ENCODE measurements around the gene LIG3. TPM values are rescaled to one million over a fixed set of nuclear protein-coding genes. Genes with fewer than 3 reads are reported as not detected.

The LIG3 gene
- total and polyA plus RNA-seq, 2 of the 13 experiments (the other 11 are each of a cell fraction or from before 2014, with no cell fraction given), result 34.4 to 36.2 TPM

DNA sequence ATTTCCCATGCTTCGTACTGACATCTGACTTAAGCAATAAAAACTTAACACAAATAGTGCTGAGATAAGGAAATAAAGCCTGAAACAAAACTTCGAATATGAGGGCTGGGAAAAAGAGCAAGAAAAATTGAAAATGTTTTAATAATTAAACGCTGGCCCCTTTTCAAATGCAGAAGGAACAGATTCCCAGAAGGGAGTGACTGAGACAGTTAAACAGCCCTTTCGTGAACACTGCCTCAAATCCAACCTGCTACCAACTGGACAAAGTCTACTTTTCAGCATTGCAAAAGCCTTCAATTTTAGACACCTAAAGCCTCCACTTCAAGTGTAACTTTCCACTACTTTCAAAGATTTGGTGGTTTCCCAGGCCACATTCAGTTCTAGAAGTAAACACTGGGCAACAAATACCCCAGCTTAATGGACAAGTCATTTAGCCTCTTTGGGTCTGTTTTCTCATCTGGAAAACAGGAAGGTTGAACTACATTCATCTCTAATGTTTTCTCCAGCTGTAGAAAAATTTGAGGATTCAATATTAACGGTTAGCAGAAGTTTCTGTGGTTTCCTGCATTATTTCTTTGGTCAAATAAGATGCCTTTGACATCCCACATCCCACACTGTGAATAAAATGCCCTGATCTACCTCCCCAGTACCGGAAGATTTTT lies 71.4 kb downstream of the LIG3 start (continued):
- TF ChIP-seq FOXJ3 (CRISPR knock-in tag; IDR thresholded peaks at IDR 0.05; ENCODE audit: borderline replicate concordance), result peak; percentile 42; the same call in 1 of the 2 replicates
- no peak for TF ChIP-seq ZNF552 (CRISPR knock-in tag; IDR thresholded peaks at IDR 0.05; ENCODE audit: borderline replicate concordance)
- TF ChIP-seq SRSF9 (IDR thresholded peaks at IDR 0.05; ENCODE audit: borderline replicate concordance, insufficient read depth, low read depth, low read length, poor library complexity, severe bottlenecking), result no peak
- TF ChIP-seq ZNF33B (CRISPR knock-in tag; IDR thresholded peaks at IDR 0.05), result no peak
- TF ChIP-seq DPF2 (CRISPR knock-in tag; IDR thresholded peaks at IDR 0.05; ENCODE audit: borderline replicate concordance, low read depth), result no peak
- no peak for TF ChIP-seq MATR3 (CRISPR knock-in tag; IDR thresholded peaks at IDR 0.05)
- no peak for TF ChIP-seq ZFP36L2 (CRISPR knock-in tag; IDR thresholded peaks at IDR 0.05)
- TF ChIP-seq CBX1 (IDR thresholded peaks at IDR 0.05; ENCODE audit: low read depth), result no peak
- TF ChIP-seq ETV5 (CRISPR knock-in tag; IDR thresholded peaks at IDR 0.05; ENCODE audit: borderline replicate concordance), result no peak
- 0 out of 2 replicates have a peak, but pooled peaks have one; percentile 61 for TF ChIP-seq HOXA5 (CRISPR knock-in tag; IDR thresholded peaks at IDR 0.05)
- TF ChIP-seq, protein P1, sequence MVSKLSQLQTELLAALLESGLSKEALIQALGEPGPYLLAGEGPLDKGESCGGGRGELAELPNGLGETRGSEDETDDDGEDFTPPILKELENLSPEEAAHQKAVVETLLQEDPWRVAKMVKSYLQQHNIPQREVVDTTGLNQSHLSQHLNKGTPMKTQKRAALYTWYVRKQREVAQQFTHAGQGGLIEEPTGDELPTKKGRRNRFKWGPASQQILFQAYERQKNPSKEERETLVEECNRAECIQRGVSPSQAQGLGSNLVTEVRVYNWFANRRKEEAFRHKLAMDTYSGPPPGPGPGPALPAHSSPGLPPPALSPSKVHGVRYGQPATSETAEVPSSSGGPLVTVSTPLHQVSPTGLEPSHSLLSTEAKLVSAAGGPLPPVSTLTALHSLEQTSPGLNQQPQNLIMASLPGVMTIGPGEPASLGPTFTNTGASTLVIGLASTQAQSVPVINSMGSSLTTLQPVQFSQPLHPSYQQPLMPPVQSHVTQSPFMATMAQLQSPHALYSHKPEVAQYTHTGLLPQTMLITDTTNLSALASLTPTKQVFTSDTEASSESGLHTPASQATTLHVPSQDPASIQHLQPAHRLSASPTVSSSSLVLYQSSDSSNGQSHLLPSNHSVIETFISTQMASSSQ (IDR thresholded peaks at IDR 0.05; ENCODE audit: low read depth), result 0 out of 2 replicates have a peak, but pooled peaks have one; percentile 15
- TF ChIP-seq, protein P1 (CRISPR knock-in tag; IDR thresholded peaks at IDR 0.05; ENCODE audit: borderline replicate concordance), result no peak
- TF ChIP-seq ZNF589 (CRISPR knock-in tag; conservative IDR thresholded peaks at IDR 0.05), result no peak
- no peak for TF ChIP-seq BCLAF1 (IDR thresholded peaks at IDR 0.05)
- TF ChIP-seq HNF4A (CRISPR knock-in tag; IDR thresholded peaks at IDR 0.05), result peak; percentile 76
- peak; percentile 80 for TF ChIP-seq BCL6 (CRISPR knock-in tag; IDR thresholded peaks at IDR 0.05)
- TF ChIP-seq HHEX (CRISPR knock-in tag; IDR thresholded peaks at IDR 0.05), result no peak
- TF ChIP-seq MTF1 (CRISPR knock-in tag; IDR thresholded peaks at IDR 0.05), result no peak
- no peak for TF ChIP-seq GZF1 (CRISPR knock-in tag; IDR thresholded peaks at IDR 0.05)

Measured in HepG2 (cell line).